Measurements from ENCODE around the gene ASPSCR1.

ASPSCR1 gene

DNA sequence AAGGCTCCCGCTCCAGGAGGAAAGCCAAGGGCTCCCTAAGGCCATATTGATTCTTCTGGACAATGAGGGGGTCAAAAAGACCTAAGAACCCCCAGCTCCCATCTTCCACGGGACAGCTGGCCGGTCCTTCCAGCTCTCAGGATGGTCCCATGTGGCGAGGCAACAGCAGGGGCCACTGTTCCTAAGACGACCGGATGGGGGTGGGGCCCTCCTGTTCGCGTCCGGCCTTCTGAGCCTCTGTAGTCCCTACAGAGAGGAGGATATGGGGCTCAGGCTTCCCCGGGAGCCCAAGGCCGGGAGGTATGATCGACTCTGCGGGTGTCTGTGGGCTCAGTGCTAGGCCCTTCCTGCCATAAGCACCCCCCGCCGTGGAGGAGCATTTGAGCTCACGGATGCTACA is 66.1 kb downstream of the ASPSCR1 start:
- DNase-seq = no peak

DNA sequence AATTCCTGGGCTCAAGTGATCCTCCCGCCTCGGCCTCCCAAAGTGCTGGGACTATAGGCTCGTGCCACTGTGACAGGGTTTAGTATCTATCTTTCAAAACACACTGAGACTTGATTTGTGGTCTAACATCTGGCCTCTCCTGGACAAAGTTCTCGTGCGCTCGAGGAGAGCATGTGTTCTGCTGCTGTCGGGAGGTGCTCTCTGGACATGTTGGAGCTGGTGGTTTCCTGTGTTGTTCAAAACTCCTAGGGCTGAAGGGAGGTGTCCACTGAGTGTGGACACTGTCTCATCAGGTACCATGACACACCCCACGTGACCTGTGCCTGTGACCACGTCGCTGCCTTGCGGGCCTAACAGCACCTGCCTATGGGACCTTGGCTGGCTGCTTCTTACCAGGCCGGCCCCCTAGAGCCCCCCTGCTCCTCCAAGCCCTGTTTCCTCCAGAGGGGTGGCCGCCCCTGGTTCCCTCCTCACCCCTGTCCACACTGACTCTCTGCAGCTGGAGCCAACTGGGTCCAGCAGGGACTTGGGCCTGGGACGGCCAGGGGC is 68.6 kb downstream of the ASPSCR1 start:
- DNase-seq = no peak

DNA sequence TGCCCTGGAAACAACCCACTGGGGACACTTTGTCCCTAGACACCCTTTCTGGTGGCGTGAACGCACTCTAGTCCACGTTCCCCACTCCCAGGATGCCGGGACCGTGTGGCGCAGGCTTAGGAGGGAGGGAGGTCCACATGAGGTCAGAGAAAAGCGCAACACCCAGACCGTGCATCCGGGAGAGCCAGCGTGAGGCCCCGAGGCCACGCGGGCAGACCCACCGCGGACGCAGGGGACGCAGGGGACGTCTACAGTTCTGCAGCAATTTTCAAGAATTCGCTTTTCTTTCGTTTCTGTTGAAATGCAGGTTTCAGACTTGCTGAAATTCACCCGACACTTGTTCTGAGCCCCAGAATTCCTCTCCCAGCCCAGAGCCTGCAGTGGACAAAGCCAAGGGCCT is 69.5 kb downstream of the ASPSCR1 start:
- no peak for DNase-seq

DNA sequence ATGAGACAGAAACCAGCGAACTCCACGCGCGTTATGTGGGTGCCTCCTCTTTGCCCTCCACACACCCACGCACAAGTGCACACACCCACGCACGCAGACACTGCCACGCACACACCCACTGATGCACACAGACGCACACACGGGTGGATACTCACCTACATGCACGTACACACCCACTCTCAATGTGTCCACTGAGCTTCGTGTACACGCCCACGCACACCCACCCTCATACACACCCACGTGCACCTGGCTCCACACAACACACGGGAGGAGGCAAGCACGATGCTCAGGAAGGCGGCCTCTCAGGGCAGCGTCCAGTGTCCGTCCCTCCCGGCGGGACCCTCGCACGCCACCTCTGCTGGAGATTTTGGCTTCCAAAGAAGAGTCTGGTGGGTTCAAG is 70.0 kb downstream of the ASPSCR1 start:
- DNase-seq = no peak

GRCh38 chr17:82047914-82048570 is 70.6 kb downstream of the ASPSCR1 start:
- DNase-seq = no peak

DNA sequence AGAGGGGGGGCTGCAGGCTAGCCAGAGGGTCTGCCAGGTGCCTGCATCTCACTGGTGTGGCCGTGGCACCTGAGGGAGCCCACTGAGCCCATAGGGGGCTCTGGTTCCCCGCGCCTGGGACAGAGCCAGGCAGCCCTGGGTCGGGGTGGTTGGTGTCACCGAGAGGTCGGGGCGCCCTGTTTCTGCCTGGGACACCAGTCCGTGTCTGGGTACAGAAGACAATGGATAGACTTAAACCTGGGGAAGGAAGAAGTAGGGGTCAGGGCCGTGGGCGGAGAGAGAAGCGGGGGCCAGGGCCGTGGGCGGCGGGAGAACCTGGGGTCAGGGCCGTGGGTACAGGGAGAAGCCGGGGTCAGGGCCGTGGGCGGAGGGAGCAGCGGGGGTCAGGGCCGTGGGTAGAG is 71.1 kb downstream of the ASPSCR1 start:
- DNase-seq = no peak

GRCh38 chr17:82049106-82049505 is 71.7 kb downstream of the ASPSCR1 start:
- no peak for DNase-seq

DNA sequence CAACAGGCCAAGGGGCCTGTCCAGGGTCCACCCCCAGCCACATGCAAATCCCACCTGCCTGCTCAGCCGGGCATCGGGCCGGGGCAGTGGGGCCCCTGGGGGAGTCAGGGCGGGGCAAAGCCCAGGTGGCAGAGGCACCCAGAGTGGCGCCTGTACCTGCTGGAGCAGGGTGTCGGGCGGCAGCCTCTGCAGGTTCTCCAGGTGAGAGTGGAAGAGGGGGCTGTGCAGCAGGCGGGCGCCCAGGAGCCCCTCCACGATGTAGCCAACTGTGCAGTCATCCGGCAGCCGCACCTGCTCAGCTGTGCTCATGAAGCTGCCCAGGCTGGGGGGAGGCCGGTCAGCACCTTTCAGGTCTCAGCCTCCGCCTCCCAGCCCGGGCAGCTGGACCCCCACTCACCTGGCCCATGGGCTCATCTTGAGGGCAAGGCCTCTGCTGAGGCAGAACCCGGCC is 72.1 kb downstream of the ASPSCR1 start:
- DNase-seq = no peak

DNA sequence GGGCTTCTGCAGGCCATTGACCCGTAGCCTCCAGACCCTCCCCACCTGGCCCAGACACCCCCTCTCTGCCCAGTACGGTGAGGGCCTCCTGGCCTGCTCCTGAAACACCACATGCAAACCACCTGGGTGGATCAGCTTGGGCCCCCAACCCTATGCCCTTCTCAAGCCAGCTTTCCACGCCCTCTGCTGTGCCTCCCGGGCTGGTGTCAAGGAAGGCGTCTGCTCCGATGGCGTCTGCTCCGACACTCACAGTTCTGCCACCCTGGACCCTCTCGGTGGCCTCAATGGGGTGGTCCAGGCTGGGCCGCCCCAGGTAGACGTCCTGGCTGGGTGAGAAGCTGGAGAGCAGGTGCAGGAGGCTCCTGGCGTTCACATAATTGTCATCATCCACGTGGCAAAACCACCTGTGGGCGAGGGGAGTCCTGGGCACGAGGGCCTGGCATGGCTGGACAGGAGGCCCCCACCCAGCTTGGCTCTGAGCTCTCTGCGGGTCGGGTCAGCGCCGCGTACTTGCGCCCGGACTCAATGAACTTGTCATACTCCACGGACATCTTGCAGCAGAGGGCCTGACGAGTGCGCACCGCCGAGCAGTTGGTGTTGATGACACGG is 72.8 kb downstream of the ASPSCR1 start:
- no peak for DNase-seq

DNA sequence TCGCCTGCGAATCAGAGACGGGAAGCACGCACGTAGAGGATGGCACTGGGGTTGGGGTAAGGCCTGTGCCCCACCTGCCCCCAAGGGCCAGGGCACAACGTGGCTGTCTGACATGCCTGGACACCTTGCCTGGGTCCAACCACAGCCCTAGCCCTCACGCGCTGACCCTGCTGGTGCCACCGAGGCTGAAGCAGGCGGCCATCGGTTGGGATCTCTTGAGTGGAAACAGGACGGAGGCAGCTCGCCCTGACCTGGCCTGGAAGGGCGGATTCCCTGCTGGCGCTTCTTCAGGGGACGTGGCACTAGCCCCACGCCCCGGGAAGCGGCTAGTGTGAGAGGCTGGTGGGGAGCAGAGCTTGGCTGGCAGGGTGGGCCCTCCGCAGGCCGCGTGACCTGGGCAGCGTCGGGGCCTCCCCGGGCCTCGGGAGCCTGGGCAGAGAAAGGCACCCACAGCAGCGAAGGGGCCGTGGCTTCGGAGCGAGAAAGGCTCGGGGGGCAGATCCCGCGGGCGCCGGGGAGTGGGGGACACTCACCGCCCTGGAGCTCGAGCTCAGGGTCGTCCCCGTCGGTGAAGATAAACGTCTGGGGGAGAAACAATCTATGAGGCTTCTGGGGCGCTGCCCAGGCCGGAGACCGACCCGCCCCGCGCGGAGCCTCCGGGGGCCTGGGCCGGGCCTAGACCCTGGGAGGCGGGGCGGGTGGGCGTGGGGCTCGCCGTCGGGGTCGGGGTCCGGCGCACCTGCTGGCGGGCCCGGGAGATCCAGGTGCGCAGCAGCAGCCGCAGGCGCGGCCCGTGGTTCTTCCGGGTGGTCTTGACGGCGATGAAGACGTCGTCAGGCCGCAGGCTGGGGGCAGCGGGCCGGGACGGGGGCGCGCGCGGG is 73.6 kb downstream of the ASPSCR1 start:
- DNase-seq = no peak

DNA sequence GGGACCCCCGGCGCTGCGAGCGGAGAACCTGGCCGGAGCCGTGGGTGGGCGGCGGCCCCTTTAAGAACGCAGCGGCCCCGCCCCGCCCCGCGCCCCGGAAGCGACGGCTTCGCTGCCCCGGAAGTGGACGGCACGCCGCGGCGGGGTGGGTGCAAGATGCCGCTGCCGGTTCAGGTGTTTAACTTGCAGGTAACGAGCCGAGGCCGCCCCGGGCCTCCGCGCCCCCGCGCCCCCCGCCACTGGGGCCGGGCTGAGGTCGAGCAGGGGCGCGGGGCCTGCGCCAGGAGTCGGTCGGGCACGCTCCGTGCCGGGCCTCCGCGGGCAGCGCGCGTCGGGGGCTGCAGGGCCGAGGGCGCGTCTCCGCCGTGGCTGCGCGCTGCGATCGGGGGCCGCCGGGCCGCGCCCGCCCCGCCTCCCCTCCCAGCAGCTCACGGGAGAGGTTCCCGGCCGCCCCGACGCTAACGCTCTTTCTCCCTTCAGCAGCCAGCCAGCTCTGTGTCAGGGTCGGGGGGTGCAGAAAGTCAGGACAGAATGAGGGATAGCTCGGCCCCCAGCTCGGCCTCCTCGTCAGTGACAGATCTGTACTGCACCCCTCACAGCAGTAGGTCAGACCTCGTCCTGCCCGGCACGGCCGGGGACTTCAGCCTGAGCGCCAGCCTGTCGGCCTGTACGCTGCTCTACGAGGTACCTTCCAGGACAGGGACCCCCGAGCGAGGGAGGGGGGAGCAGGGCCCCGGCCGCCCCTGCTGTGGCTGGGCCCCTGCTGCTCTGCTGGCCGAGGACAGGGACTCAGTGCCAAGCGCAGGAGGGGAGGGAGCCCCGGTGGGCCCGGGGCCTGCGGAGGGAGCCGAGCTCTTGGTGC is 74.6 kb downstream of the ASPSCR1 start, which contains the start of the genes GPS1 and RFNG:
GPS1 (plus strand) TSS at position 123 of the 862 bp plus-strand sequence; CDS start at position 157, 34 bp downstream.
RFNG (minus strand) TSS at position 36 of the 862 bp plus-strand sequence. CDS start 45 bp downstream, outside the sequence.
- DNase-seq = peak; percentile 77

- no peak for DNase-seq
Observed at GRCh38 chr17:82052638-82053059, 75.2 kb downstream of the ASPSCR1 start.

GRCh38 chr17:82053130-82053529 is 75.7 kb downstream of the ASPSCR1 start:
- DNase-seq = no peak

DNA sequence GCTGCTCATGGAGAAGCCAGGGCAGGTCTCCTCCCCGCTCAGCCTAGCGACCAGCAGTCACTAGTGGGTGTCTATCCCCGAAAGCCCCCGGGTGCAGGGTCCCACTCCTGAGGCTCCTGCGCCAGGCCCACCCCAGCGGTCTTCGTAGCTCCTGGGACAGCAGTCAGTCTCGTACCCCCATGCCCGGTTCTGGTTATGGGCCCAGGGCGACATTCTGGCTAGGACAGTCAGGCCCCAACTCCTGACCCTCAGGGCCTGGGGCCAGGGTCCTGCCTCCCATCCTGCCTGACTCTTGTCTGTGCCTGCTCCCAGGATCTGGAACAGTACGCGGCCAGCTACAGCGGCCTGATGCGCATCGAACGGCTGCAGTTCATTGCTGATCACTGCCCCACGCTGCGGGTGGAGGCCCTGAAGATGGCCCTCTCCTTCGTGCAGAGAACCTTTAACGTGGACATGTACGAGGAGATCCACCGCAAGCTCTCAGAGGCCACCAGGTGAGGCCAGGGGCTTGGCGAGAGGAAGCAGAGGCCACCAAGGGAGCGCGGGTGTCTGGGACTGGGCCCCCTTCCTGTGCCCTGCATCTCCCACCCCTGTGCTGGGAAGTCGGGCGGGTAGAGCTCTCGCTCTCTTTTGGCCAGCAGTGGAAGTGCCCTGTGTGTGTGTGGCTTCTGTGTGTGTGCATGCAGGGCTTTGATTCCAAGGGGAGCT is 76.3 kb downstream of the ASPSCR1 start:
- DNase-seq = no peak

GRCh38 chr17:82054351-82055022 is 77.1 kb downstream of the ASPSCR1 start:
- DNase-seq = no peak

DNA sequence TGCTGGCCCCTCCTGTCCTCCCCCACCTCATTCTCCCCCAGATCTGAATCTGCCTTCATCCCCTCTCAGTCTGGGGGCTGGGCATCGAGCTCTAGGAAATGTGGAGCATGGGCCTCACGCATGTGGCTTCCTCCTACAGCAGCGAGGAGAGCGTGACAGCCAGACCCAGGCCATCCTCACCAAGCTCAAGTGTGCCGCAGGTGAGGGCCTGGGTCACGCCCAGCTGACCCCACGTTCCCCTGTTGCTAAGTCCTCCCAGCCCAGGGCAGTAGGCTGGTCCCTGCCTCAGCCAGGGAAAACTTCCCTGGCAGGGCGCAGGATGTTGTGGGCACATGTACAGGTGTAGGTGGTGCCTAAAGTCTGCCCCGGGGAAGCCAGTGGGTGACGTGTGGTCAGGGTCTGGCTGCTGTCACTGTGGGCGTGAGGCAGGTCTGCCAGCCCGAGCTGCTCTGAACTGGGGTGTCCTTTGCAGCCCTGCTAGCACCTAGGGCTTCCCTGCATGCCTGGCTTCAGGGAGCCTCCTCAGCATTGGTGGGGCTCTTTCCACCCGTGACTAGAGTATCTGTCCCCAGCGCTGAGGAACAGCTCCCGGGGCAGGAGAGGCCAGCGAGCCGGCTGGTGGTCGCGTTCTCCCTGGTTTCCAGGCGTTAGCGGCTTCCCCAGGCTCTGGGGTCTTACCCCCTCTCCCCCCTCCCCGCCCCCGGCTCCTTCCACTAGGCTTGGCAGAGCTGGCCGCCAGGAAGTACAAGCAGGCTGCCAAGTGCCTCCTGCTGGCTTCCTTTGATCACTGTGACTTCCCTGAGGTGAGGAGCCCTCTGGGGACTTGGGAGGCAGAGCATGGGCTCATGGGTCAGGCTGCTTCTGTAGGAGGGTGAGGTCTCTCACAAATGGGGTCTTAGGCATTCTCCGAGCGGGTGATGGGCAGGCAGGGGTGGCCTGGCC is 77.9 kb downstream of the ASPSCR1 start:
- no peak for DNase-seq

DNA sequence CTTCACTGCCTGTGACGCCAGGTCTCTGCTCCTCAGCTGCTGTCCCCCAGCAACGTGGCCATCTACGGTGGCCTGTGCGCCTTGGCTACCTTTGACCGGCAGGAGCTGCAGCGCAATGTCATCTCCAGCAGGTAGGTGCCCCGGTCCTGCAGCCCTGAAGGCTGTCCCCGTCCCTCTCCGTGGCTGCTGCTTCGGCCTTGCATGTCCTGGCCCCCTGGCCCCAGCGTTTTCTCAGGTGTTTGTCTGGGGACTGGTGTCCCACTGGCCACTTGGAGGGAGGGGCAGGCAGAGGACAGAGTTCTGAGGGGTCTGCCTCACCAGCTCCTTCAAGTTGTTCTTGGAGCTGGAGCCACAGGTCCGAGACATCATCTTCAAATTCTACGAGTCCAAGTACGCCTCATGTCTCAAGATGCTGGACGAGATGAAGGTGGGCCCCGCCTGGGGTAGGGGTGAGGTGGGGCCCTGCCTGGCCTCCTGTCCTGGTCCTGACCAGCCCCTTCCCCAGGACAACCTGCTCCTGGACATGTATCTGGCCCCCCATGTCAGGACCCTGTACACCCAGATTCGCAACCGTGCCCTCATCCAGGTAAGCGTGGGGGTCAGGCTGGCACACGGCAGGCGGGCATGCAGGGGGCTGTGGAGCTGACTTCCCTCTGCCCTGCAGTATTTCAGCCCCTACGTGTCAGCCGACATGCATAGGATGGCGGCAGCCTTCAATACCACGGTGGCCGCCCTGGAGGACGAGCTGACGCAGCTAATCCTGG is 78.7 kb downstream of the ASPSCR1 start:
- no peak for DNase-seq

GRCh38 chr17:82056729-82057621 is 79.5 kb downstream of the ASPSCR1 start:
- no peak for DNase-seq
